AG09319 (cell line): ENCODE results near the gene BCR.

ENCODE experiments used
- DNase-seq: peaks from one replicate; pipeline ENCODE4 v3.0.0-alpha.2; 2010; ENCODE audit warnings: low read depth; ENCODE audit errors: extremely low read depth
- CTCF ChIP-seq: IDR thresholded peaks from 2 replicates; pipeline ENCODE4 v1.5.1; 2011; ENCODE audit warnings: low read depth, mild to moderate bottlenecking, inconsistent platforms, low read length, moderate library complexity

BCR gene

DNA sequence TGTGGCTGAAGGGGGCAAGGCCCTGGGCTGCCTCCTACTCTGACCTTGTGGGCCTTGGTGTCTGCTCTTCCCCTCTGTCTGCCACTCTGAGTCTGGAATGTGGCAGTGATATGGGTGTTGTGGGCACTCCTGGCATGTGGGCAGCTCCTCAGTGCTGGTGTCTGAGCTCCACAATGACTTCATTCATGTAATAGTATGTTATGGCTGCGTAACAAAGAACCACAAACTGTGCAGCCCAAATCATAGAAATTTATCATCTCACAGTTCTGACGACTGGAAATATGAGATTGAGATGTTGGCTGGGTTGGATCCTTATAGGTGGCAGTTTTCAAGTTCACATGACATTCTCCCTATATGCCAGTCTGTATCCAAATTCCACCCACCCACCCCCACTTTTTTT, 59.1 kb downstream of the BCR start:
- no peak for TF ChIP-seq CTCF

DNA sequence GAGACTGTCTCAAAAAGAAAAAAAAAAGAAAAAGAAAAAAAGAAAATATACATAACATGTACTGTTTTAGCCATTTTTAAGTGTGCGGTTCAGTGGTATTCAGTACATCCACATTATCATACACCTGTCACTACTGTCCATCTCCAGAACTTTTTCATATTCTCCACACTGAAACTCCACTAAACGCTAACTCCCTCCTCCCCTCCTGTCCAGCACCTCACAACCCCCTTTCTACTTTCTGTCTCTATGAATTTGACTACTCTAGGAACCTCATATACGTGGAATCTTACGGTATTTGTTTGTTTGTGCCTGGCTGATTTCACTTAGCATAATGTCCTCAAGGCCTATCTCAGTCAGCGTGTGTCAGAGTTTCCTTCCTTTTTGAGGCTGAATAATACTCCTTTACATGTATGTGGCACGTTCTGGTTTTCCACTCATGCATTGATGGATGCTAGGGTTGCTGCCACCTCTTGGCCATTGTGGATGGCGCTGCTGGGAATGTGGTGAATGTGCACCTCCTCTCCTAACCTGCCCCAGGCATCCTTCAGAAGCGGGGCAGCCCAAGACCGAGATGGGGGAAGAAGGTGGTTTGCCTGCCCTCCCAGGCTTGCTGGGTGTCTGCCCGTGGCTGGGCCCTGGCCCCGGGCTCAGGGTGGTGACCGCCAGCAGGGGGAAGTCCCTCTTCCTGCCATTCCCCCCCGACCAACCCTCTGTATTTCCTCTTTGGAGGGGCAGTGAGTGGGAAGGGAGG, 60.5 kb downstream of the BCR start:
- TF ChIP-seq CTCF, result no peak; the same call in 1 of the 2 replicates
- DNase-seq, result no peak

More for the DNA sequence above, 59.1 kb downstream of the BCR start:
- DNase-seq, result no peak

DNA sequence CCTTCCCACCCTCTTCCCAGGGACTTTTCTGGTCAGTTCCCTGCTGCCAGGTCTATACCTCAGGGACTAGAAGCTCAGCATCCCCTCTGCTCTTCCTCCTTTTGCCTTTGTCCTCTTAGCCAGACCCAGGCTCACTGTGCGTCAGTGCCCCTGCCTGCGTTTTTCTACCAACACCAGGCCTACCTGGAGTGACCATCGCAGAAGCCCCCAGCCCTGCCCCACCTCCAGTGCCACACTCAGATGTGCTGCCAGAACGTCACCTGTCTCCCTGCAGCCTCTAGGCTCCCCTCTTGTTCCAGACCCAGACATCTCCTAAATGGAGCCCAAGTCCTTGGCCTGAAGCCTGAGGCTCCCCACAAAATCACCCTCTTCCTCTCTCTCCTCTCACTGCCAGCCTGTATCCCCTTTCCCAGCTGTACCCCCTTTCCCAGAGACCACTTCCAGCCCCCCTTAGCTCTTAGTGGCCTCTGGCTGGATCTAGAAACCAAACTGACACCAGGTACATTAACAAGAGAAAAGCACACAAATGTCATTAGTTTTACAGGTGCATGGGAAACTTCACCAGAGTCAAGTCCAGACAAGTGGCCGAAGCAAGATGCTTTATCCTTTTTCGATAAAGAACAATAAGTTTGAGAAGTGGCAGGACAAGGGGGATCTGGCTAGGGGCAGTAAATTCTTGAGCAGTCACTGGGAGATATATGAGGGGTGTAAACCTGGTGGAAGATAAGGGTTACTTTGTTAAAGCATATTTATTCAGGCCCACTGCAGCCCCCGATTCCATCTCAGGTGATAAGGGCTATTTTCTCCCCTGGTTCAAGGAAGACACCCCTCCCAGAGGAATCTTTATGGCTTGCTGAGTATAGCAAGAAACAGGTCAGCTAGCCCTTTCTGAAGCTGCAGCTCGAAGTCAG, 61.5 kb downstream of the BCR start:
- no peak for TF ChIP-seq CTCF
- no peak for DNase-seq

GRCh38 chr22:23242473-23243001, 62.2 kb downstream of the BCR start:
- no peak for DNase-seq

GRCh38 chr22:23243006-23243573, 62.8 kb downstream of the BCR start:
- TF ChIP-seq CTCF, result no peak
- no peak for DNase-seq

More at GRCh38 chr22:23242473-23243001, 62.2 kb downstream of the BCR start:
- TF ChIP-seq CTCF, result no peak

GRCh38 chr22:23243859-23244689, 63.8 kb downstream of the BCR start:
- DNase-seq, result no peak
- TF ChIP-seq CTCF, result no peak
